A549 (cell line): ENCODE measurements around the gene COL4A6. TPM values are rescaled to one million over a fixed set of nuclear protein-coding genes. Genes with fewer than 3 reads are reported as not detected.

Experiments used
- ATAC-seq, 2 experiments: fragments of 200-7000 bp in 1 of 2; fragments of >200 bp in 1 of 2; cut with Nextera tagmentation in 1 of 2; cut with Tn5 transposase in 1 of 2; 3 replicates each; pipeline versions ENCODE4 v1.8.0 to v1.9.1; 2018 to 2020; ENCODE audit warnings: mild to moderate bottlenecking in 1 of 2, moderate library complexity in 1 of 2
- CTCF ChIA-PET: fragments of 300-600 bp; sonication (Branson Sonifier 250); formaldehyde crosslinking; extraction: SDS; loops from one replicate; lab custom pipeline; 2021; ENCODE audit warnings: antibody characterized with exemption, inconsistent platforms; lab: Yijun Ruan, JAX
- POLR2A ChIA-PET: fragments of 350-600 bp; formaldehyde crosslinking; extraction: SDS; loops from one replicate; lab custom pipeline; 2021; ENCODE audit warnings: antibody characterized with exemption, inconsistent platforms; lab: Yijun Ruan, JAX
- DNase-seq, 2 experiments: peaks; one replicate each; pipeline versions ENCODE4 v3.0.0 to v3.0.0-alpha.2; 2011 to 2016; ENCODE audit warnings: low read depth in 1 of 2, low spot score in 1 of 2
- FAIRE-seq: peaks from 2 replicates; lab custom pipeline; 2011; peaks lifted over from hg19 to GRCh38; lab: Jason Lieb, UNC
- H3K27ac ChIP-seq, 2 experiments: fragments of >200 bp; sonication (Bioruptor Twin); formaldehyde crosslinking; 3 replicates each; pipeline ENCODE4 v1.5.1; 2016 to 2017
- H3K4me1 ChIP-seq: fragments of >200 bp; sonication (Bioruptor Twin); formaldehyde crosslinking; 3 replicates; pipeline ENCODE4 v1.6.1; 2016
- H3K4me2 ChIP-seq: fragments of >200 bp; sonication (Bioruptor Twin); formaldehyde crosslinking; 3 replicates; pipeline ENCODE4 v1.6.1; 2016
- H3K4me3 ChIP-seq: fragments of >200 bp; sonication (Bioruptor Twin); formaldehyde crosslinking; 3 replicates; pipeline ENCODE4 v1.5.1; 2016
- H3K9me3 ChIP-seq: fragments of >200 bp; sonication (Bioruptor Twin); formaldehyde crosslinking; 3 replicates; pipeline ENCODE4 v1.6.1; 2016
- BHLHE40 ChIP-seq: IDR thresholded peaks from 2 replicates; pipeline ENCODE4 v1.6.1; 2012; ENCODE audit warnings: low read depth, low read length, inconsistent platforms
- CBX8 ChIP-seq: fragments of 200-600 bp; sonication (generic); IDR thresholded peaks from 2 replicates; pipeline ENCODE4 v1.6.1; 2016
- E2F6 ChIP-seq: IDR thresholded peaks from 2 replicates; pipeline ENCODE4 v1.6.1; 2012; ENCODE audit warnings: low read depth, borderline replicate concordance
- EHF ChIP-seq: fragments of 250-450 bp; sonication (Bioruptor Pico); IDR thresholded peaks from 2 replicates; pipeline ENCODE4 v1.5.0; 2020; ENCODE audit warnings: mild to moderate bottlenecking
- EHMT2 ChIP-seq: fragments of 200-600 bp; sonication (generic); IDR thresholded peaks from 2 replicates; pipeline ENCODE4 v1.6.1; 2016; ENCODE audit warnings: antibody characterized with exemption, low read depth, mild to moderate bottlenecking, moderate library complexity
- EP300 ChIP-seq, 2 experiments: fragments of >200 bp; sonication (Bioruptor Twin); formaldehyde crosslinking; IDR thresholded peaks; 2 replicates in 1 of 2; 3 replicates in 1 of 2; pipeline ENCODE4 v1.6.1; 2016 to 2017
- ESRRA ChIP-seq: fragments of 150-350 bp; IDR thresholded peaks from 2 replicates; pipeline ENCODE4 v1.6.1; 2014; ENCODE audit warnings: mild to moderate bottlenecking, low read length, borderline replicate concordance
- FOXS1 ChIP-seq: fragments of 250-450 bp; sonication (Bioruptor Pico); IDR thresholded peaks from 2 replicates; pipeline ENCODE4 v1.5.0; 2020; ENCODE audit warnings: mild to moderate bottlenecking, moderate library complexity
- HMGXB4 ChIP-seq: fragments of 250-450 bp; sonication (Bioruptor Pico); IDR thresholded peaks from 2 replicates; pipeline ENCODE4 v1.5.0; 2021; ENCODE audit warnings: mild to moderate bottlenecking, moderate library complexity, borderline replicate concordance
- JUNB ChIP-seq: fragments of >200 bp; sonication (Bioruptor Twin); formaldehyde crosslinking; IDR thresholded peaks from 2 replicates; pipeline ENCODE4 v1.6.1; 2016
- MAFK ChIP-seq: fragments of 450-650 bp; IDR thresholded peaks from 2 replicates; pipeline ENCODE4 v1.6.1; 2014; ENCODE audit not compliant: partially characterized antibody
- NFE2L2 ChIP-seq: fragments of 150-350 bp; conservative IDR thresholded peaks from 2 replicates; pipeline ENCODE4 v1.6.1; 2014; ENCODE audit warnings: low read length
- NPAS2 ChIP-seq: fragments of 250-450 bp; sonication (Bioruptor Pico); IDR thresholded peaks from 2 replicates; pipeline ENCODE4 v1.8.0; 2022; ENCODE audit warnings: mild to moderate bottlenecking, moderate library complexity, borderline replicate concordance
- PHF8 ChIP-seq: fragments of 200-600 bp; sonication (generic); IDR thresholded peaks from 2 replicates; pipeline ENCODE4 v1.6.1; 2016; ENCODE audit warnings: low read depth, mild to moderate bottlenecking, antibody characterized with exemption, moderate library complexity, borderline replicate concordance
- RAD21 ChIP-seq, 2 experiments: fragments of >200 bp in 1 of 2; sonication (Bioruptor Twin) in 1 of 2; formaldehyde crosslinking in 1 of 2; IDR thresholded peaks in 1 of 2; conservative IDR thresholded peaks in 1 of 2; 2 replicates in 1 of 2; 3 replicates in 1 of 2; pipeline ENCODE4 v1.6.1; 2012 to 2018; ENCODE audit warnings: inconsistent platforms in 1 of 2
- REST ChIP-seq: fragments of 200-600 bp; sonication (generic); IDR thresholded peaks from 2 replicates; pipeline ENCODE4 v1.6.1; 2016; ENCODE audit warnings: antibody characterized with exemption, mild to moderate bottlenecking, moderate library complexity
- RFX5 ChIP-seq: fragments of 450-650 bp; IDR thresholded peaks from 2 replicates; pipeline ENCODE4 v1.7.1; 2014; ENCODE audit warnings: antibody characterized with exemption, mild to moderate bottlenecking, moderate library complexity
- SREBF2 ChIP-seq: fragments of 450-650 bp; IDR thresholded peaks from 2 replicates; pipeline ENCODE4 v1.6.1; 2014; ENCODE audit warnings: mild to moderate bottlenecking, moderate library complexity
- TFCP2L1 ChIP-seq: fragments of 250-450 bp; sonication (Bioruptor Pico); IDR thresholded peaks from 2 replicates; pipeline ENCODE4 v1.5.0; 2021; ENCODE audit warnings: mild to moderate bottlenecking
- ZC3H11A ChIP-seq: fragments of 450-650 bp; IDR thresholded peaks from 2 replicates; pipeline ENCODE4 v1.6.1; 2014; ENCODE audit warnings: antibody characterized with exemption, mild to moderate bottlenecking
- ZFP36 ChIP-seq: fragments of 450-650 bp; IDR thresholded peaks from 2 replicates; pipeline ENCODE4 v1.6.1; 2014; ENCODE audit warnings: borderline replicate concordance; ENCODE audit not compliant: partially characterized antibody
- ZNF302 ChIP-seq: fragments of 250-450 bp; sonication (Bioruptor Pico); IDR thresholded peaks from 2 replicates; pipeline ENCODE4 v1.9.0; 2021; ENCODE audit warnings: inconsistent platforms, mild to moderate bottlenecking, moderate library complexity
- ZSCAN20 ChIP-seq: fragments of 250-450 bp; sonication (Bioruptor Pico); IDR thresholded peaks from 2 replicates; pipeline ENCODE4 v1.8.0; 2022; ENCODE audit warnings: mild to moderate bottlenecking, moderate library complexity
- WGBS: methylation state at CpG from one replicate; pipeline ENCODE4 v1.1.6; 2017; ENCODE audit errors: missing lambda C conversion rate; 5-methylcytosine and 5-hydroxymethylcytosine counted together
- polyA plus RNA-seq, 4 experiments: library from polyadenylated mRNA; depleted of rRNA in 3 of 4; stranded (reverse); fragments of >200 nt; fragmentation: RNase III in 1 of 4; extraction: RNeasy Plus Mini Kit Qiagen cat#74134 plus additional on column Dnase treatment in 1 of 4; gene quantifications; 2 replicates in 3 of 4; 3 replicates in 1 of 4; pipeline ENCODE4 v1.2.3, GENCODE V29; 2011 to 2017
- TF ChIP-seq, protein P1 (sequence below): IDR thresholded peaks from 2 replicates; pipeline ENCODE4 v1.6.1; 2012
- TF ChIP-seq, protein P2 (sequence below): fragments of 250-450 bp; sonication (Bioruptor Pico); IDR thresholded peaks from 2 replicates; pipeline ENCODE4 v1.5.0; 2020; ENCODE audit warnings: low read depth, mild to moderate bottlenecking, moderate library complexity
- TF ChIP-seq, protein P3 (sequence below): IDR thresholded peaks from 2 replicates; pipeline ENCODE4 v1.6.1; 2012

COL4A6 gene
- polyA plus RNA-seq, 2 of the 4 experiments (the other 2 are of a cell fraction) = 13.0 to 19.8 TPM

GRCh38 chrX:108199041-108199440, 239.2 kb downstream of the COL4A6 start:
- no peak for ATAC-seq
- no peak overlapping the region for H3K4me3 ChIP-seq
- H3K4me1 ChIP-seq = peaks cover 4% of the 10 kb centered on the region; the same call in 2 of the 3 replicates
- no peaks in the 10 kb centered on the region for H3K9me3 ChIP-seq
- CTCF ChIA-PET = interaction anchor here (0.6 to 2.5 kb wide), 11 partner anchors 9 to 1185 kb away, joined by 3 to 7 read pairs (median 3); no protein-coding TSS in a partner anchor
- no peak for DNase-seq
- WGBS = 53% methylated on average over 2 of the region's 2 CpGs
- H3K4me2 ChIP-seq = no peak overlapping the region
- TF ChIP-seq ZNF302 (CRISPR knock-in tag) (no peak), ZFP36 (no peak), REST (no peak), MAFK (no peak), JUNB (no peak), SREBF2 (no peak), HMGXB4 (CRISPR knock-in tag) (no peak), NFE2L2 (no peak), E2F6 (no peak), CBX8 (no peak), EHMT2 (no peak), EHF (no peak), RAD21 (conservative IDR thresholded peaks at IDR 0.05 in 1 of 2, IDR thresholded peaks at IDR 0.05 in 1 of 2) (no peak), RFX5 (no peak)
- TF ChIP-seq, protein P1, sequence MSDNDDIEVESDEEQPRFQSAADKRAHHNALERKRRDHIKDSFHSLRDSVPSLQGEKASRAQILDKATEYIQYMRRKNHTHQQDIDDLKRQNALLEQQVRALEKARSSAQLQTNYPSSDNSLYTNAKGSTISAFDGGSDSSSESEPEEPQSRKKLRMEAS = no peak
- TF ChIP-seq, protein P2, sequence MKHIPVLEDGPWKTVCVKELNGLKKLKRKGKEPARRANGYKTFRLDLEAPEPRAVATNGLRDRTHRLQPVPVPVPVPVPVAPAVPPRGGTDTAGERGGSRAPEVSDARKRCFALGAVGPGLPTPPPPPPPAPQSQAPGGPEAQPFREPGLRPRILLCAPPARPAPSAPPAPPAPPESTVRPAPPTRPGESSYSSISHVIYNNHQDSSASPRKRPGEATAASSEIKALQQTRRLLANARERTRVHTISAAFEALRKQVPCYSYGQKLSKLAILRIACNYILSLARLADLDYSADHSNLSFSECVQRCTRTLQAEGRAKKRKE (CRISPR knock-in tag) = no peak
- POLR2A ChIA-PET = no interaction called here
- no peak overlapping the region for H3K27ac ChIP-seq
- FAIRE-seq = peak; percentile 43

GRCh38 chrX:108198420-108198819, 239.8 kb downstream of the COL4A6 start:
- Histone ChIP-seq H3K9me3 (no peaks in the 10 kb centered on the region), H3K4me3 (no peak overlapping the region), H3K27ac (no peak overlapping the region), H3K4me2 (no peak overlapping the region), H3K4me1 (peaks cover 4% of the 10 kb centered on the region; the same call in 2 of the 3 replicates)
- DNase-seq = no peak
- TF ChIP-seq FOXS1 (CRISPR knock-in tag) (no peak), EP300 (IDR thresholded peaks at IDR 0.05) (no peak), TFCP2L1 (no peak), PHF8 (no peak), NPAS2 (CRISPR knock-in tag) (no peak), CBX8 (no peak), ESRRA (no peak), ZSCAN20 (CRISPR knock-in tag) (no peak), RAD21 (conservative IDR thresholded peaks at IDR 0.05 in 1 of 2, IDR thresholded peaks at IDR 0.05 in 1 of 2) (no peak), ZC3H11A (no peak), BHLHE40 (no peak)
- TF ChIP-seq, protein P3, sequence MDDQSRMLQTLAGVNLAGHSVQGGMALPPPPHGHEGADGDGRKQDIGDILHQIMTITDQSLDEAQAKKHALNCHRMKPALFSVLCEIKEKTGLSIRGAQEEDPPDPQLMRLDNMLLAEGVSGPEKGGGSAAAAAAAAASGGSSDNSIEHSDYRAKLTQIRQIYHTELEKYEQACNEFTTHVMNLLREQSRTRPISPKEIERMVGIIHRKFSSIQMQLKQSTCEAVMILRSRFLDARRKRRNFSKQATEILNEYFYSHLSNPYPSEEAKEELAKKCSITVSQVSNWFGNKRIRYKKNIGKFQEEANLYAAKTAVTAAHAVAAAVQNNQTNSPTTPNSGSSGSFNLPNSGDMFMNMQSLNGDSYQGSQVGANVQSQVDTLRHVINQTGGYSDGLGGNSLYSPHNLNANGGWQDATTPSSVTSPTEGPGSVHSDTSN = no peak
- TF ChIP-seq, protein P1 = no peak
- ChIA-PET CTCF (interaction anchor here (0.6 to 2.5 kb wide), 3 partner anchors 26 to 341 kb away, joined by 3 to 7 read pairs (median 4); no protein-coding TSS in a partner anchor), POLR2A (no interaction called here)
- FAIRE-seq = no peak
- ATAC-seq = no peak
- 75% methylated on average over 1 of the region's 1 CpG for WGBS
